GM12878 (cell line): ENCODE measurements around the gene ZNF473. TPM values are rescaled to one million over a fixed set of nuclear protein-coding genes. Genes with fewer than 3 reads are reported as not detected.

Experiments used
- ATAC-seq: fragments of 200-7000 bp; cut with Tn5 transposase; 3 replicates; pipeline ENCODE4 v1.9.1; 2020; ENCODE audit warnings: mild to moderate bottlenecking, moderate library complexity
- BruUV-seq: library from RNA; stranded (reverse); fragments of 400-500 nt; replicated peaks from 2 replicates; lab custom pipeline; 2021; lab: Mats Ljungman, UMichigan
- CTCF ChIA-PET: fragments of 300-600 bp; sonication (Branson Sonifier 250); formaldehyde crosslinking; extraction: SDS; loops from one replicate; lab custom pipeline; 2021; ENCODE audit warnings: inconsistent platforms; lab: Yijun Ruan, JAX
- POLR2A ChIA-PET: fragments of 350-600 bp; formaldehyde crosslinking; extraction: SDS; loops from one replicate; lab custom pipeline; 2021; ENCODE audit warnings: inconsistent platforms; lab: Charles Lee
- RAD21 ChIA-PET: fragments of 300-600 bp; sonication (Branson Sonifier 250); formaldehyde crosslinking; loops from one replicate; lab custom pipeline; 2023; ENCODE audit warnings: antibody characterized with exemption; ENCODE audit not compliant: unreplicated experiment; lab: Charles Lee
- SMC1A ChIA-PET: fragments of 300-600 bp; sonication (Branson Sonifier 250); formaldehyde crosslinking; loops from one replicate; lab custom pipeline; 2023; ENCODE audit not compliant: unreplicated experiment, uncharacterized antibody; lab: Charles Lee
- DNase-seq: peaks from one replicate; pipeline ENCODE4 v3.0.0-alpha.2; 2011; ENCODE audit warnings: low read depth, low spot score
- FAIRE-seq: peaks from 3 replicates; lab custom pipeline; 2011; peaks lifted over from hg19 to GRCh38; lab: Jason Lieb, UNC
- H2AFZ ChIP-seq: 2 replicates; pipeline ENCODE4 v1.6.0; 2011; ENCODE audit warnings: low read depth, low read length, control low read depth; ENCODE audit not compliant: control insufficient read depth
- H3K27ac ChIP-seq: 2 replicates; pipeline ENCODE4 v1.5.1; 2011; ENCODE audit warnings: control low read depth; ENCODE audit not compliant: control insufficient read depth, insufficient read depth
- H3K27me3 ChIP-seq, 2 experiments: replicated peaks in 1 of 2; 2 replicates each; pipeline versions ENCODE4 v1.6.0 to v1.6.1; 2011; ENCODE audit warnings: low read length in 1 of 2; ENCODE audit not compliant: control insufficient read depth in 2 of 2, insufficient read depth in 2 of 2
- H3K36me3 ChIP-seq, 2 experiments: 2 replicates each; pipeline ENCODE4 v1.5.1; 2011; ENCODE audit warnings: low read length in 1 of 2; ENCODE audit not compliant: control insufficient read depth in 2 of 2, insufficient read depth in 2 of 2
- H3K4me1 ChIP-seq: 2 replicates; pipeline ENCODE4 v1.6.1; 2011; ENCODE audit warnings: mild to moderate bottlenecking, low read length, moderate library complexity, mixed read lengths; ENCODE audit not compliant: control insufficient read depth, insufficient read depth
- H3K4me2 ChIP-seq: 2 replicates; pipeline ENCODE4 v1.6.0; 2011; ENCODE audit warnings: control low read depth; ENCODE audit not compliant: control insufficient read depth, insufficient read depth
- H3K4me3 ChIP-seq: fragments of 200-600 bp; sonication (generic); 2 replicates; pipeline ENCODE4 v1.5.1; 2016
- H3K79me2 ChIP-seq: 2 replicates; pipeline ENCODE4 v1.6.0; 2011; ENCODE audit warnings: low read length; ENCODE audit not compliant: control insufficient read depth, insufficient read depth
- H3K9ac ChIP-seq: 2 replicates; pipeline ENCODE4 v1.8.0; 2011; ENCODE audit warnings: low read length, control low read depth, mixed read lengths; ENCODE audit not compliant: control insufficient read depth, insufficient read depth
- H3K9me3 ChIP-seq: replicated peaks from 3 replicates; pipeline ENCODE4 v1.5.1; 2011; ENCODE audit warnings: mild to moderate bottlenecking, low read length; ENCODE audit not compliant: control insufficient read depth, insufficient read depth
- H4K20me1 ChIP-seq: 2 replicates; pipeline ENCODE4 v1.6.0; 2011; ENCODE audit not compliant: control insufficient read depth, insufficient read depth
- ATF7 ChIP-seq: fragments of 450-650 bp; IDR thresholded peaks from 2 replicates; pipeline ENCODE4 v1.6.1; 2016; ENCODE audit warnings: low read depth, mild to moderate bottlenecking
- CBFB ChIP-seq: IDR thresholded peaks from 2 replicates; pipeline ENCODE4 v1.6.1; 2016; ENCODE audit warnings: antibody characterized with exemption, low read depth
- ELK1 ChIP-seq: IDR thresholded peaks from 2 replicates; pipeline ENCODE4 v1.6.1; 2012; ENCODE audit warnings: low read depth, low read length, improper control_type of control experiment
- GABPA ChIP-seq: IDR thresholded peaks from 2 replicates; pipeline ENCODE4 v1.6.1; 2014; ENCODE audit warnings: antibody characterized with exemption, low read depth, mild to moderate bottlenecking, inconsistent platforms
- HSF1 ChIP-seq: fragments of 150-350 bp; IDR thresholded peaks from 2 replicates; pipeline ENCODE4 v1.6.1; 2014; ENCODE audit warnings: mild to moderate bottlenecking, low read depth, low read length
- SMARCA5 ChIP-seq: fragments of 450-650 bp; IDR thresholded peaks from 2 replicates; pipeline ENCODE4 v1.6.1; 2017; ENCODE audit warnings: mild to moderate bottlenecking
- SP1 ChIP-seq: IDR thresholded peaks from one replicate; pipeline ENCODE4 v1.6.1; 2011; ENCODE audit warnings: low read depth, low read length
- WRNIP1 ChIP-seq: IDR thresholded peaks from 2 replicates; pipeline ENCODE4 v1.6.1; 2011; ENCODE audit warnings: low read depth, low read length, improper control_type of control experiment, borderline replicate concordance
- YY1 ChIP-seq: IDR thresholded peaks from 2 replicates; pipeline ENCODE4 v1.6.1; 2011; ENCODE audit warnings: low read depth, mild to moderate bottlenecking, low read length
- ZBTB11 ChIP-seq: fragments of 450-650 bp; formaldehyde crosslinking; IDR thresholded peaks from 2 replicates; pipeline ENCODE4 v1.5.0; 2022; ENCODE audit warnings: mild to moderate bottlenecking, missing genetic modification characterization
- ZBTB33 ChIP-seq: fragments of 450-650 bp; IDR thresholded peaks from 2 replicates; pipeline ENCODE4 v1.6.1; 2017; ENCODE audit warnings: mild to moderate bottlenecking
- ZNF622 ChIP-seq: fragments of 450-650 bp; IDR thresholded peaks from 2 replicates; pipeline ENCODE4 v1.6.1; 2017; ENCODE audit warnings: mild to moderate bottlenecking, inconsistent platforms
- WGBS: methylation state at CpG from one replicate; pipeline ENCODE4 v1.1.6; 2016; ENCODE audit warnings: low lambda C conversion rate; ENCODE audit not compliant: insufficient replicate concordance, insufficient coverage; ENCODE audit errors: missing lambda C conversion rate; 5-methylcytosine and 5-hydroxymethylcytosine counted together
- in situ Hi-C: fragments of 300-500 bp; cut with MboI; formaldehyde crosslinking; loops from 9 replicates; pipeline ENCODE4 v1.14.3; 2018; ENCODE audit warnings: mixed read lengths
- intact Hi-C: fragments of 100-400 bp; cut with micrococcal nuclease; formaldehyde crosslinking; loops from one replicate; pipeline ENCODE4 v1.14.2; 2022; ENCODE audit not compliant: unreplicated experiment
- polyA plus RNA-seq, 11 experiments: library from polyadenylated mRNA; depleted of rRNA in 4 of 11; unstranded in 6 of 11; stranded (reverse) in 5 of 11; fragments of >200 nt; fragmentation: Nextera tagmentation in 4 of 11; fragmentation: Illumina TruSeq in 1 of 11; extraction: Ambion mirVana in 4 of 11; extraction: Trizol in 1 of 11; gene quantifications; 1 replicate in 1 of 11; 2 replicates in 10 of 11; pipeline versions ENCODE4 v1.2.1 to v1.2.3, GENCODE V29; 2011 to 2016; ENCODE audit warnings: inconsistent platforms in 2 of 11, missing spikeins in 2 of 11, low read depth in 1 of 11
- total RNA-seq, 4 experiments: library from RNA; depleted of rRNA in 3 of 4; stranded (reverse); fragments of >200 nt in 3 of 4; fragmentation: Illumina TruSeq in 1 of 4; extraction: Trizol in 1 of 4; gene quantifications; 2 replicates each; pipeline versions ENCODE4 v1.2.1 to v1.2.3, GENCODE V29; 2013 to 2021

The ZNF473 gene
- total and polyA plus RNA-seq, 10 of the 15 experiments (the other 5 are each of a cell fraction or from before 2014, with no cell fraction given), result 2.3 to 14.9 (median 6.3) TPM

GRCh38 chr19:50043967-50044366, 18.2 kb downstream of the ZNF473 start (continued):
- TF ChIP-seq ZBTB33, result no peak

GRCh38 chr19:50044922-50045321, 19.1 kb downstream of the ZNF473 start:
- 97% methylated on average over 7 of the region's 7 CpGs for WGBS
- H3K9me3 ChIP-seq, result peaks cover 34% of the 10 kb centered on the region
- ChIA-PET SMC1A (interaction anchor here (0.6 kb wide), 1 partner anchor 126 kb away, joined by 3 read pairs; no protein-coding TSS in a partner anchor), CTCF (no interaction called here), RAD21 (no interaction called here), POLR2A (no interaction called here)
- BruUV-seq, result no TSS peak
- intact Hi-C loops, result no loop called here
- H3K4me2 ChIP-seq, result no peak overlapping the region
- peaks cover 49 to 50% of the 10 kb centered on the region in 2 experiments for H3K36me3 ChIP-seq
- H4K20me1 ChIP-seq, result no peaks in the 10 kb centered on the region
- no peaks in the 10 kb centered on the region for H3K79me2 ChIP-seq
- H3K4me1 ChIP-seq, result no peaks in the 10 kb centered on the region
- H3K27me3 ChIP-seq, result no peaks in the 10 kb centered on the region
- no peak overlapping the region for H3K27ac ChIP-seq
- no peak overlapping the region for H3K4me3 ChIP-seq
- in situ Hi-C loops, result no loop called here
- no peak overlapping the region for H2AFZ ChIP-seq
- DNase-seq, result no peak
- no peak for ATAC-seq
- FAIRE-seq, result no peak
- H3K9ac ChIP-seq, result no peak overlapping the region
- no peak for TF ChIP-seq ZNF622
- TF ChIP-seq WRNIP1, result no peak
- TF ChIP-seq YY1, result no peak
- no peak for TF ChIP-seq ATF7
- no peak for TF ChIP-seq SP1
- TF ChIP-seq ZBTB11 (CRISPR knock-in tag), result no peak
- TF ChIP-seq GABPA, result no peak
- no peak for TF ChIP-seq SMARCA5
- no peak for TF ChIP-seq ELK1
- TF ChIP-seq HSF1, result no peak
- TF ChIP-seq CBFB, result no peak
